GM08714 (cell line): Measurements from ENCODE around the gene UBE2G1.

Source experiments
- H3K4me3 ChIP-seq: fragments of 200-500 bp; sonication (Bioruptor generic); 2 replicates; pipeline ENCODE4 v1.5.1; 2014; ENCODE audit warnings: mild to moderate bottlenecking, low read length, inconsistent platforms
- ZNF274 ChIP-seq: IDR thresholded peaks from 2 replicates; pipeline ENCODE4 v1.6.1; 2012; ENCODE audit warnings: mild to moderate bottlenecking, low read depth, low read length

UBE2G1 gene

GRCh38 chr17:4236456-4236855, 130.0 kb downstream of the UBE2G1 start:
- no peak for TF ChIP-seq ZNF274
- no peak overlapping the region for H3K4me3 ChIP-seq

GRCh38 chr17:4235372-4236279, 130.8 kb downstream of the UBE2G1 start:
- no peak overlapping the region for H3K4me3 ChIP-seq
- TF ChIP-seq ZNF274 = no peak

GRCh38 chr17:4234401-4234800, 132.1 kb downstream of the UBE2G1 start:
- no peak overlapping the region for H3K4me3 ChIP-seq
- no peak for TF ChIP-seq ZNF274

- no peak for TF ChIP-seq ZNF274
Observed at GRCh38 chr17:4233668-4234258, 132.7 kb downstream of the UBE2G1 start.

GRCh38 chr17:4232168-4232813, 134.2 kb downstream of the UBE2G1 start:
- H3K4me3 ChIP-seq = no peak overlapping the region
- TF ChIP-seq ZNF274 = no peak

More at GRCh38 chr17:4233668-4234258, 132.7 kb downstream of the UBE2G1 start:
- no peak overlapping the region for H3K4me3 ChIP-seq

GRCh38 chr17:4229627-4230541, 136.6 kb downstream of the UBE2G1 start:
- TF ChIP-seq ZNF274 = no peak
- no peak overlapping the region for H3K4me3 ChIP-seq

- no peak for TF ChIP-seq ZNF274
- no peak overlapping the region for H3K4me3 ChIP-seq
Observed at GRCh38 chr17:4221899-4222659, 144.4 kb downstream of the UBE2G1 start.

- no peak for TF ChIP-seq ZNF274
- H3K4me3 ChIP-seq = no peak overlapping the region
Observed at GRCh38 chr17:4221163-4221562, 145.3 kb downstream of the UBE2G1 start.

DNA sequence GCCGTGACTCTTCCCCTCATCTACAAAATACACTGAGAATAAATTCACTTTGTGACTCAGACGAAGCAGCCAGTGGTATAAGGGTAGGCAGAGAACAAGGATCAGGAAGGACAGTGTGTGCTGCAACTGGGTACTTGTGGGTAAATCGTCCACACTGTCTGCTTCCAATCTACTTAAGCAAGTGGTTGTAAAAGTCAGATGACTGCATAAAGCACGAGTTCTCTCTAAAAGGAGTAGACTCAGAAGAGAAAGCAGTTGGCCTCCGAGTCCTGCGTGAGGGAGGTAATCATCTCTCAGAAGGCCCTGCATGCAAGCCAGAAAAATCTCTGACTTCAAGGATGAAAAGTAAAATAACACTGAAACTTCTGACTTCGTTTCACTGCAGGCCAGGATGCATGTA, 145.8 kb downstream of the UBE2G1 start:
- TF ChIP-seq ZNF274 = no peak
- no peak overlapping the region for H3K4me3 ChIP-seq
